ENCODE measurements around the gene QKI.
A peak's percentile ranks its signal among the peaks of the same experiment; 100 is the strongest.

QKI gene

GRCh38 chr6:163532526-163533078 lies 118.1 kb downstream of the QKI start:
- no peak overlapping the region for H3K4me3 ChIP-seq (IDR thresholded peaks at IDR 0.05; ENCODE audit: insufficient read depth, low read depth, low read length)

GRCh38 chr6:163533443-163533842 lies 118.9 kb downstream of the QKI start:
- no peaks in the 10 kb centered on the region for H3K36me3 ChIP-seq (ENCODE audit: insufficient read depth)
- H3K4me1 ChIP-seq (ENCODE audit: low read depth, poor library complexity, severe bottlenecking), result peaks cover 18% of the 10 kb centered on the region
- no peak overlapping the region for H3K27ac ChIP-seq
- no peak for TF ChIP-seq CTCF (conservative IDR thresholded peaks at IDR 0.05; ENCODE audit: low read depth, low read length)
- H3K79me2 ChIP-seq (ENCODE audit: insufficient read depth, low read depth), result peaks cover 46% of the 10 kb centered on the region
- H3K4me2 ChIP-seq, result peak overlapping the region; percentile 29; the same call in 1 of the 2 replicates
- no peak overlapping the region for H3K9ac ChIP-seq
- peaks cover 17% of the 10 kb centered on the region; the same call in 1 of the 2 replicates for H4K20me1 ChIP-seq (ENCODE audit: insufficient read depth)
- no peaks in the 10 kb centered on the region for H3K27me3 ChIP-seq (ENCODE audit: insufficient read depth, low read depth)
- no peak overlapping the region for H3K4me3 ChIP-seq (IDR thresholded peaks at IDR 0.05; ENCODE audit: insufficient read depth, low read depth, low read length)
- H2AFZ ChIP-seq (ENCODE audit: low read depth), result no peak overlapping the region

More at GRCh38 chr6:163532526-163533078, 118.1 kb downstream of the QKI start:
- Histone ChIP-seq H3K9ac (no peak overlapping the region), H3K27me3 (ENCODE audit: insufficient read depth, low read depth) (no peaks in the 10 kb centered on the region), H3K79me2 (ENCODE audit: insufficient read depth, low read depth) (peaks cover 52% of the 10 kb centered on the region), H2AFZ (ENCODE audit: low read depth) (no peak overlapping the region), H3K4me1 (ENCODE audit: low read depth, poor library complexity, severe bottlenecking) (peaks cover 18% of the 10 kb centered on the region), H3K4me2 (0 out of 2 replicates have a peak overlapping the region, but pooled peaks have one; percentile 29), H4K20me1 (ENCODE audit: insufficient read depth) (peaks cover 19% of the 10 kb centered on the region; the same call in 1 of the 2 replicates), H3K36me3 (ENCODE audit: insufficient read depth) (no peaks in the 10 kb centered on the region), H3K27ac (no peak overlapping the region)
- TF ChIP-seq CTCF (conservative IDR thresholded peaks at IDR 0.05; ENCODE audit: low read depth, low read length), result no peak

GRCh38 chr6:163536770-163537169 lies 122.3 kb downstream of the QKI start:
- Histone ChIP-seq H2AFZ (ENCODE audit: low read depth) (no peak overlapping the region), H3K27ac (no peak overlapping the region), H3K4me1 (ENCODE audit: low read depth, poor library complexity, severe bottlenecking) (peaks cover 10% of the 10 kb centered on the region), H3K4me2 (no peak overlapping the region), H3K27me3 (ENCODE audit: insufficient read depth, low read depth) (no peaks in the 10 kb centered on the region), H3K9ac (no peak overlapping the region), H4K20me1 (ENCODE audit: insufficient read depth) (peaks cover 14% of the 10 kb centered on the region; the same call in 1 of the 2 replicates), H3K79me2 (ENCODE audit: insufficient read depth, low read depth) (peaks cover 29% of the 10 kb centered on the region), H3K4me3 (IDR thresholded peaks at IDR 0.05; ENCODE audit: insufficient read depth, low read depth, low read length) (no peak overlapping the region), H3K36me3 (ENCODE audit: insufficient read depth) (no peaks in the 10 kb centered on the region)
- no peak for TF ChIP-seq CTCF (conservative IDR thresholded peaks at IDR 0.05; ENCODE audit: low read depth, low read length)

GRCh38 chr6:163538331-163538730 lies 123.8 kb downstream of the QKI start:
- H3K27ac ChIP-seq, result no peak overlapping the region
- H3K79me2 ChIP-seq (ENCODE audit: insufficient read depth, low read depth), result peaks cover 20% of the 10 kb centered on the region
- no peak overlapping the region for H3K9ac ChIP-seq
- H3K36me3 ChIP-seq (ENCODE audit: insufficient read depth), result no peaks in the 10 kb centered on the region
- no peak overlapping the region for H3K4me3 ChIP-seq (IDR thresholded peaks at IDR 0.05; ENCODE audit: insufficient read depth, low read depth, low read length)
- no peak for TF ChIP-seq CTCF (conservative IDR thresholded peaks at IDR 0.05; ENCODE audit: low read depth, low read length)
- H4K20me1 ChIP-seq (ENCODE audit: insufficient read depth), result 0 out of 2 replicates have a peak, but pooled peaks cover 4% of the 10 kb centered on the region
- H3K27me3 ChIP-seq (ENCODE audit: insufficient read depth, low read depth), result no peaks in the 10 kb centered on the region
- H3K4me2 ChIP-seq, result no peak overlapping the region
- no peak overlapping the region for H2AFZ ChIP-seq (ENCODE audit: low read depth)
- H3K4me1 ChIP-seq (ENCODE audit: low read depth, poor library complexity, severe bottlenecking), result peaks cover 5% of the 10 kb centered on the region
